GM18861 (cell line): ENCODE results near the gene PWWP2B.

Source experiments
- ATAC-seq: cut with Tn5 transposase; IDR thresholded peaks from one replicate; pipeline ENCODE4 v1.9.1; 2021; ENCODE audit not compliant: unreplicated experiment

PWWP2B gene

GRCh38 chr10:132466520-132467463, 69.8 kb downstream of the PWWP2B start:
- ATAC-seq: no peak
